A549 (cell line): ENCODE results near the gene LSM12. TPM values are rescaled to one million over a fixed set of nuclear protein-coding genes. Genes with fewer than 3 reads are reported as not detected.

ENCODE experiments used
- ATAC-seq, 2 experiments: fragments of 200-7000 bp in 1 of 2; fragments of >200 bp in 1 of 2; cut with Nextera tagmentation in 1 of 2; cut with Tn5 transposase in 1 of 2; 3 replicates each; pipeline versions ENCODE4 v1.8.0 to v1.9.1; 2018 to 2020; ENCODE audit warnings: mild to moderate bottlenecking in 1 of 2, moderate library complexity in 1 of 2
- CTCF ChIA-PET: fragments of 300-600 bp; sonication (Branson Sonifier 250); formaldehyde crosslinking; extraction: SDS; loops from one replicate; lab custom pipeline; 2021; ENCODE audit warnings: antibody characterized with exemption, inconsistent platforms; lab: Yijun Ruan, JAX
- POLR2A ChIA-PET: fragments of 350-600 bp; formaldehyde crosslinking; extraction: SDS; loops from one replicate; lab custom pipeline; 2021; ENCODE audit warnings: antibody characterized with exemption, inconsistent platforms; lab: Yijun Ruan, JAX
- DNase-seq, 2 experiments: peaks; one replicate each; pipeline versions ENCODE4 v3.0.0 to v3.0.0-alpha.2; 2011 to 2016; ENCODE audit warnings: low read depth in 1 of 2, low spot score in 1 of 2
- FAIRE-seq: peaks from 2 replicates; lab custom pipeline; 2011; peaks lifted over from hg19 to GRCh38; lab: Jason Lieb, UNC
- H3K27ac ChIP-seq, 2 experiments: fragments of >200 bp; sonication (Bioruptor Twin); formaldehyde crosslinking; 3 replicates each; pipeline ENCODE4 v1.5.1; 2016 to 2017
- H3K4me1 ChIP-seq: fragments of >200 bp; sonication (Bioruptor Twin); formaldehyde crosslinking; 3 replicates; pipeline ENCODE4 v1.6.1; 2016
- H3K4me2 ChIP-seq: fragments of >200 bp; sonication (Bioruptor Twin); formaldehyde crosslinking; 3 replicates; pipeline ENCODE4 v1.6.1; 2016
- H3K4me3 ChIP-seq: fragments of >200 bp; sonication (Bioruptor Twin); formaldehyde crosslinking; 3 replicates; pipeline ENCODE4 v1.5.1; 2016
- H3K9me3 ChIP-seq: fragments of >200 bp; sonication (Bioruptor Twin); formaldehyde crosslinking; 3 replicates; pipeline ENCODE4 v1.6.1; 2016
- BHLHE40 ChIP-seq: IDR thresholded peaks from 2 replicates; pipeline ENCODE4 v1.6.1; 2012; ENCODE audit warnings: low read depth, low read length, inconsistent platforms
- CBX2 ChIP-seq: fragments of 200-600 bp; sonication (generic); IDR thresholded peaks from 2 replicates; pipeline ENCODE4 v1.6.1; 2016; ENCODE audit warnings: low read depth, mild to moderate bottlenecking, borderline replicate concordance
- CEBPB ChIP-seq, 2 experiments: fragments of >200 bp in 1 of 2; sonication (Bioruptor Twin) in 1 of 2; formaldehyde crosslinking in 1 of 2; IDR thresholded peaks; 2 replicates each; pipeline ENCODE4 v1.6.1; 2012 to 2016
- CHD2 ChIP-seq: fragments of 150-350 bp; IDR thresholded peaks from 2 replicates; pipeline ENCODE4 v1.6.1; 2014; ENCODE audit warnings: low read length; ENCODE audit not compliant: partially characterized antibody
- EP300 ChIP-seq, 2 experiments: fragments of >200 bp; sonication (Bioruptor Twin); formaldehyde crosslinking; IDR thresholded peaks; 2 replicates in 1 of 2; 3 replicates in 1 of 2; pipeline ENCODE4 v1.6.1; 2016 to 2017
- FOSL2 ChIP-seq, 2 experiments: fragments of 450-650 bp in 1 of 2; fragments of >200 bp in 1 of 2; sonication (Bioruptor Twin) in 1 of 2; formaldehyde crosslinking; IDR thresholded peaks; 2 replicates each; pipeline versions ENCODE4 v1.5.0 to v1.6.1; 2016 to 2020; ENCODE audit warnings: mild to moderate bottlenecking in 1 of 2, moderate library complexity in 1 of 2
- GATA3 ChIP-seq: IDR thresholded peaks from 2 replicates; pipeline ENCODE4 v1.6.1; 2012; ENCODE audit warnings: borderline replicate concordance
- HEYL ChIP-seq: fragments of 250-450 bp; sonication (Bioruptor Pico); IDR thresholded peaks from 2 replicates; pipeline ENCODE4 v1.8.0; 2021; ENCODE audit warnings: mild to moderate bottlenecking, moderate library complexity
- HOXA7 ChIP-seq: fragments of 250-450 bp; sonication (Bioruptor Pico); IDR thresholded peaks from 2 replicates; pipeline ENCODE4 v1.5.0; 2020; ENCODE audit warnings: mild to moderate bottlenecking, moderate library complexity
- HOXB5 ChIP-seq: fragments of 250-450 bp; sonication (Bioruptor Pico); IDR thresholded peaks from 2 replicates; pipeline ENCODE4 v1.5.0; 2020; ENCODE audit warnings: mild to moderate bottlenecking, moderate library complexity
- JUN ChIP-seq, 2 experiments: fragments of >200 bp; sonication (Bioruptor Twin); formaldehyde crosslinking; IDR thresholded peaks; 2 replicates in 1 of 2; 3 replicates in 1 of 2; pipeline ENCODE4 v1.6.1; 2016 to 2017
- MAFK ChIP-seq: fragments of 450-650 bp; IDR thresholded peaks from 2 replicates; pipeline ENCODE4 v1.6.1; 2014; ENCODE audit not compliant: partially characterized antibody
- MAX ChIP-seq: IDR thresholded peaks from 2 replicates; pipeline ENCODE4 v1.6.1; 2012
- NFE2L2 ChIP-seq: fragments of 150-350 bp; conservative IDR thresholded peaks from 2 replicates; pipeline ENCODE4 v1.6.1; 2014; ENCODE audit warnings: low read length
- NPAS2 ChIP-seq: fragments of 250-450 bp; sonication (Bioruptor Pico); IDR thresholded peaks from 2 replicates; pipeline ENCODE4 v1.8.0; 2022; ENCODE audit warnings: mild to moderate bottlenecking, moderate library complexity, borderline replicate concordance
- NR3C1 ChIP-seq: fragments of >200 bp; sonication (Bioruptor Twin); formaldehyde crosslinking; IDR thresholded peaks from 3 replicates; pipeline ENCODE4 v1.6.1; 2017
- RCOR1 ChIP-seq: fragments of 150-350 bp; IDR thresholded peaks from 2 replicates; pipeline ENCODE4 v1.6.1; 2014; ENCODE audit warnings: antibody characterized with exemption, low read length, low read depth
- RNF2 ChIP-seq: fragments of 200-600 bp; sonication (generic); IDR thresholded peaks from 2 replicates; pipeline ENCODE4 v1.6.1; 2016; ENCODE audit warnings: low read depth, mild to moderate bottlenecking, antibody characterized with exemption, moderate library complexity, borderline replicate concordance
- SREBF2 ChIP-seq: fragments of 450-650 bp; IDR thresholded peaks from 2 replicates; pipeline ENCODE4 v1.6.1; 2014; ENCODE audit warnings: mild to moderate bottlenecking, moderate library complexity
- USF2 ChIP-seq: fragments of 450-650 bp; IDR thresholded peaks from 2 replicates; pipeline ENCODE4 v1.6.1; 2014; ENCODE audit warnings: antibody characterized with exemption
- ZC3H11A ChIP-seq: fragments of 450-650 bp; IDR thresholded peaks from 2 replicates; pipeline ENCODE4 v1.6.1; 2014; ENCODE audit warnings: antibody characterized with exemption, mild to moderate bottlenecking
- ZFP36 ChIP-seq: fragments of 450-650 bp; IDR thresholded peaks from 2 replicates; pipeline ENCODE4 v1.6.1; 2014; ENCODE audit warnings: borderline replicate concordance; ENCODE audit not compliant: partially characterized antibody
- ZSCAN20 ChIP-seq: fragments of 250-450 bp; sonication (Bioruptor Pico); IDR thresholded peaks from 2 replicates; pipeline ENCODE4 v1.8.0; 2022; ENCODE audit warnings: mild to moderate bottlenecking, moderate library complexity
- WGBS: methylation state at CpG from one replicate; pipeline ENCODE4 v1.1.6; 2017; ENCODE audit errors: missing lambda C conversion rate; 5-methylcytosine and 5-hydroxymethylcytosine counted together
- polyA plus RNA-seq, 4 experiments: library from polyadenylated mRNA; depleted of rRNA in 3 of 4; stranded (reverse); fragments of >200 nt; fragmentation: RNase III in 1 of 4; extraction: RNeasy Plus Mini Kit Qiagen cat#74134 plus additional on column Dnase treatment in 1 of 4; gene quantifications; 2 replicates in 3 of 4; 3 replicates in 1 of 4; pipeline ENCODE4 v1.2.3, GENCODE V29; 2011 to 2017

LSM12 gene
- polyA plus RNA-seq, 2 of the 4 experiments (the other 2 are of a cell fraction), result 43.9 to 75.0 TPM

GRCh38 chr17:44108440-44109311, 42.2 kb upstream of the LSM12 start:
- ATAC-seq, result peak; percentile 79 to 86
- peak overlapping the region; percentile 71 for H3K4me2 ChIP-seq
- peak overlapping the region; percentile 65 to 86 for H3K27ac ChIP-seq
- ChIA-PET CTCF (interaction anchor here (0.6 to 39.6 kb wide), 9 partner anchors 1 to 77 kb away, joined by 3 to 1202 read pairs (median 4); partner anchors contain the start of gene HDAC5), POLR2A (interaction anchor here (0.6 to 6.8 kb wide), 9 partner anchors 10 to 1924 kb away, joined by 3 to 50 read pairs (median 5); partner anchors contain the start of genes HCRT, HDAC5 and TMUB2)
- TF ChIP-seq RNF2 (no peak), JUN (IDR thresholded peaks at IDR 0.05) (peak; percentile 24 to 85; a peak in 2 of 5 replicates), NFE2L2 (no peak), CEBPB (IDR thresholded peaks at IDR 0.05) (no peak), SREBF2 (no peak), FOSL2 (IDR thresholded peaks at IDR 0.05) (peak; percentile 42; the same call in 1 of the 2 replicates), FOSL2 (CRISPR knock-in tag; IDR thresholded peaks at IDR 0.05) (peak; percentile 95), ZSCAN20 (no peak), RCOR1 (no peak), ZFP36 (no peak), MAFK (no peak), ZC3H11A (no peak), CBX2 (no peak), HOXA7 (CRISPR knock-in tag) (no peak), NPAS2 (no peak), EP300 (IDR thresholded peaks at IDR 0.05) (peak; percentile 12 to 34; a peak in 1 of 5 replicates), MAX (peak; percentile 70)
- no peaks in the 10 kb centered on the region for H3K9me3 ChIP-seq
- peaks cover 59% of the 10 kb centered on the region for H3K4me1 ChIP-seq
- no peak for FAIRE-seq
- peak overlapping the region; percentile 15; the same call in 1 of the 3 replicates for H3K4me3 ChIP-seq
- WGBS, result 21% methylated on average over 16 of the region's 16 CpGs
- DNase-seq, result peak; percentile 88 to 96

GRCh38 chr17:44106801-44107200, 40.3 kb upstream of the LSM12 start:
- Histone ChIP-seq H3K27ac (0 out of 6 replicates have a peak overlapping the region, but pooled peaks of 1 of the 2 experiments have one; percentile 86), H3K4me1 (peaks cover 48% of the 10 kb centered on the region), H3K4me3 (no peak overlapping the region), H3K9me3 (no peaks in the 10 kb centered on the region), H3K4me2 (no peak overlapping the region)
- FAIRE-seq (no peak), DNase-seq (no peak), ATAC-seq (no peak)
- CTCF ChIA-PET, result interaction anchor here (1.1 to 39.6 kb wide), 5 partner anchors 1 to 228 kb away, joined by 3 to 1202 read pairs (median 5); partner anchors contain the start of gene HDAC5
- POLR2A ChIA-PET, result interaction anchor here (1.4 to 6.8 kb wide), 2 partner anchors 11 to 15 kb away, joined by 12 to 50 read pairs; partner anchors contain the start of gene HDAC5
- WGBS, result 90% methylated on average over 4 of the region's 4 CpGs
- no peak for TF ChIP-seq HEYL
- TF ChIP-seq EP300 (IDR thresholded peaks at IDR 0.05), result no peak
- TF ChIP-seq NR3C1, result no peak

GRCh38 chr17:44105941-44106340, 39.5 kb upstream of the LSM12 start:
- Histone ChIP-seq H3K4me2 (no peak overlapping the region), H3K4me3 (no peak overlapping the region), H3K27ac (no peak overlapping the region), H3K4me1 (peaks cover 39% of the 10 kb centered on the region), H3K9me3 (no peaks in the 10 kb centered on the region)
- TF ChIP-seq USF2, result no peak
- no peak for TF ChIP-seq JUN (IDR thresholded peaks at IDR 0.05)
- TF ChIP-seq BHLHE40, result no peak
- TF ChIP-seq CHD2, result no peak
- TF ChIP-seq GATA3, result no peak
- no peak for TF ChIP-seq HOXB5
- ChIA-PET CTCF (interaction anchor here (1.0 to 39.6 kb wide), 6 partner anchors 2 to 227 kb away, joined by 3 to 1202 read pairs (median 5); partner anchors contain the start of gene HDAC5), POLR2A (interaction anchor here (0.6 to 1.1 kb wide), 2 partner anchors 17 to 36 kb away, joined by 4 to 13 read pairs; partner anchors contain the start of gene G6PC3)
- DNase-seq (no peak), ATAC-seq (no peak), FAIRE-seq (no peak)
- WGBS, result 55% methylated on average over 3 of the region's 3 CpGs
